Astrocyte (in vitro differentiated cells and primary cell): ENCODE data around the gene ZBTB17. TPM values are rescaled to one million over a fixed set of nuclear protein-coding genes. Genes with fewer than 3 reads are reported as not detected.

ENCODE experiments used
- DNase-seq: peaks from one replicate; pipeline ENCODE4 v3.0.0-alpha.2; 2010; ENCODE audit warnings: low read depth
- FAIRE-seq: peaks from 2 replicates; lab custom pipeline; 2011; peaks lifted over from hg19 to GRCh38; lab: Jason Lieb, UNC
- H2AFZ ChIP-seq: 2 replicates; pipeline ENCODE4 v1.6.0; 2012; ENCODE audit warnings: low read depth, low read length, inconsistent platforms
- H3K27ac ChIP-seq: 2 replicates; pipeline ENCODE4 v1.5.1; 2011; ENCODE audit warnings: low read depth, low read length, inconsistent platforms
- H3K27me3 ChIP-seq: 2 replicates; pipeline ENCODE4 v1.6.0; 2011; ENCODE audit warnings: low read length, inconsistent platforms; ENCODE audit not compliant: insufficient read depth
- H3K36me3 ChIP-seq: 2 replicates; pipeline ENCODE4 v1.5.1; 2011; ENCODE audit warnings: low read length, inconsistent platforms; ENCODE audit not compliant: insufficient read depth
- H3K4me1 ChIP-seq: 2 replicates; pipeline ENCODE4 v1.5.1; 2011; ENCODE audit warnings: low read length, inconsistent platforms; ENCODE audit not compliant: insufficient read depth
- H3K4me2 ChIP-seq: 2 replicates; pipeline ENCODE4 v1.6.0; 2012; ENCODE audit warnings: low read length, inconsistent platforms
- H3K4me3 ChIP-seq: 2 replicates; pipeline ENCODE4 v1.5.1; 2011; ENCODE audit warnings: low read depth, mild to moderate bottlenecking, low read length, inconsistent platforms; ENCODE audit not compliant: insufficient read depth
- H3K79me2 ChIP-seq: 2 replicates; pipeline ENCODE4 v1.6.0; 2012; ENCODE audit warnings: mild to moderate bottlenecking, low read length, inconsistent platforms; ENCODE audit not compliant: insufficient read depth
- H3K9ac ChIP-seq: 2 replicates; pipeline ENCODE4 v1.6.0; 2012; ENCODE audit warnings: mild to moderate bottlenecking, low read length, inconsistent platforms
- H3K9me3 ChIP-seq: 2 replicates; pipeline ENCODE4 v1.5.1; 2012; ENCODE audit warnings: low read depth, mild to moderate bottlenecking, low read length, inconsistent platforms; ENCODE audit not compliant: insufficient read depth
- H4K20me1 ChIP-seq: 2 replicates; pipeline ENCODE4 v1.6.0; 2012; ENCODE audit warnings: low read length, inconsistent platforms; ENCODE audit not compliant: insufficient read depth
- H3K27ac Mint-ChIP-seq: one replicate; pipeline ENCODE4 v1.8.0; 2021; ENCODE audit warnings: mild to moderate bottlenecking, mixed read lengths; ENCODE audit not compliant: unreplicated experiment
- H3K27me3 Mint-ChIP-seq: one replicate; pipeline ENCODE4 v1.8.0; 2021; ENCODE audit warnings: low read depth, mixed read lengths; ENCODE audit not compliant: unreplicated experiment
- H3K36me3 Mint-ChIP-seq: one replicate; pipeline ENCODE4 v1.8.0; 2021; ENCODE audit warnings: low read depth, mixed read lengths; ENCODE audit not compliant: unreplicated experiment
- H3K4me1 Mint-ChIP-seq: one replicate; pipeline ENCODE4 v1.8.0; 2021; ENCODE audit warnings: low read depth, mixed read lengths; ENCODE audit not compliant: unreplicated experiment
- H3K4me3 Mint-ChIP-seq: one replicate; pipeline ENCODE4 v1.8.0; 2021; ENCODE audit warnings: mild to moderate bottlenecking, moderate library complexity, mixed read lengths; ENCODE audit not compliant: unreplicated experiment
- H3K9me3 Mint-ChIP-seq: one replicate; pipeline ENCODE4 v1.8.0; 2021; ENCODE audit warnings: mild to moderate bottlenecking, mixed read lengths; ENCODE audit not compliant: unreplicated experiment
- CTCF ChIP-seq: IDR thresholded peaks from 2 replicates; pipeline ENCODE4 v1.5.1; 2011; ENCODE audit warnings: low read depth, mild to moderate bottlenecking, inconsistent platforms, low read length, moderate library complexity; ENCODE audit not compliant: insufficient read depth
- EZH2 ChIP-seq: IDR thresholded peaks from 2 replicates; pipeline ENCODE4 v1.6.1; 2012; ENCODE audit warnings: mild to moderate bottlenecking, low read length, inconsistent platforms; ENCODE audit not compliant: insufficient read depth
- total RNA-seq: library from RNA; stranded (reverse); gene quantifications from 2 replicates; pipeline ENCODE4 v1.2.1, GENCODE V29; 2021

Gene ZBTB17
- total RNA-seq, 1 donor from 2014 or later = 28.1 TPM

GRCh38 chr1:15994590-15995351, 18.9 kb upstream of the ZBTB17 start:
- no peaks in the 10 kb centered on the region for H3K4me1 Mint-ChIP-seq
- Histone ChIP-seq H3K79me2 (no peaks in the 10 kb centered on the region), H3K36me3 (no peaks in the 10 kb centered on the region), H3K4me2 (no peak overlapping the region), H3K4me3 (no peak overlapping the region), H3K9ac (no peak overlapping the region), H3K4me1 (no peaks in the 10 kb centered on the region), H3K27me3 (no peaks in the 10 kb centered on the region), H4K20me1 (no peaks in the 10 kb centered on the region), H3K27ac (no peak overlapping the region), H2AFZ (no peak overlapping the region), H3K9me3 (no peaks in the 10 kb centered on the region)
- H3K27me3 Mint-ChIP-seq = peaks cover 26% of the 10 kb centered on the region
- H3K36me3 Mint-ChIP-seq = no peaks in the 10 kb centered on the region
- no peak for FAIRE-seq
- TF ChIP-seq EZH2 (no peak), CTCF (peak; percentile 78)
- no peak overlapping the region for H3K4me3 Mint-ChIP-seq
- no peaks in the 10 kb centered on the region for H3K9me3 Mint-ChIP-seq
- DNase-seq = peak; percentile 25
- no peak overlapping the region for H3K27ac Mint-ChIP-seq

GRCh38 chr1:15994081-15994480, 18.2 kb upstream of the ZBTB17 start:
- FAIRE-seq = no peak

More at GRCh38 chr1:15994081-15994480, 18.2 kb upstream of the ZBTB17 start:
- H3K27me3 ChIP-seq = no peaks in the 10 kb centered on the region
- no peak overlapping the region for H3K27ac ChIP-seq
- H2AFZ ChIP-seq = no peak overlapping the region
- DNase-seq = no peak
- H3K9me3 ChIP-seq = no peaks in the 10 kb centered on the region
- H3K27me3 Mint-ChIP-seq = peaks cover 26% of the 10 kb centered on the region
- H3K4me1 ChIP-seq = no peaks in the 10 kb centered on the region
- H3K36me3 ChIP-seq = no peaks in the 10 kb centered on the region
- H3K9me3 Mint-ChIP-seq = peaks cover under 1% of the 10 kb centered on the region
- no peaks in the 10 kb centered on the region for H3K4me1 Mint-ChIP-seq
- no peaks in the 10 kb centered on the region for H4K20me1 ChIP-seq
- H3K9ac ChIP-seq = no peak overlapping the region
- no peak overlapping the region for H3K4me3 Mint-ChIP-seq
- TF ChIP-seq EZH2 (no peak), CTCF (no peak)
- H3K27ac Mint-ChIP-seq = no peak overlapping the region
- no peak overlapping the region for H3K4me2 ChIP-seq
- H3K79me2 ChIP-seq = no peaks in the 10 kb centered on the region
- no peaks in the 10 kb centered on the region for H3K36me3 Mint-ChIP-seq
- no peak overlapping the region for H3K4me3 ChIP-seq
